ENCODE data around the gene PANK4. TPM values are rescaled to one million over a fixed set of nuclear protein-coding genes. Genes with fewer than 3 reads are reported as not detected.

The PANK4 gene
- total RNA-seq, 2 experiments from 2014 or later = 42.9 to 47.0 TPM

GRCh38 chr1:2458687-2459086 lies 67.7 kb downstream of the PANK4 start:
- CTCF ChIA-PET = no interaction called here
- H3K4me3 ChIP-seq (ENCODE audit: low read length) = no peak overlapping the region
- no peak overlapping the region for H3K4me3 Mint-ChIP-seq
- no peak overlapping the region for H3K27ac Mint-ChIP-seq
- H3K9me3 Mint-ChIP-seq = no peaks in the 10 kb centered on the region
- intact Hi-C loops (cut with DNase I, micrococcal nuclease) = no loop called here
- no peak for TF ChIP-seq CTCF (IDR thresholded peaks at IDR 0.05)
- no peaks in the 10 kb centered on the region for H3K36me3 Mint-ChIP-seq (ENCODE audit: low read depth)
- H3K4me1 ChIP-seq (ENCODE audit: insufficient read depth, low read length) = no peaks in the 10 kb centered on the region
- no peak overlapping the region for H3K27ac ChIP-seq (ENCODE audit: low read depth in 1 of 2, low read length in 2 of 2)
- POLR2A ChIA-PET = no interaction called here
- no peaks in the 10 kb centered on the region for H3K9me3 ChIP-seq (ENCODE audit: control insufficient read depth in 1 of 2, insufficient read depth in 1 of 2, low read length in 2 of 2)
- H3K36me3 ChIP-seq (ENCODE audit: insufficient read depth, low read length) = no peaks in the 10 kb centered on the region
- peaks cover 0 to 2% of the 10 kb centered on the region in 2 experiments for H3K27me3 ChIP-seq (ENCODE audit: control insufficient read depth in 1 of 2, insufficient read depth in 2 of 2, low read length in 2 of 2)
- DNase-seq (no peak), ATAC-seq (ENCODE audit: poor library complexity) (no peak)
- H3K27me3 Mint-ChIP-seq = peaks cover 6% of the 10 kb centered on the region
- H3K4me1 Mint-ChIP-seq (ENCODE audit: low read depth) = no peaks in the 10 kb centered on the region

Other genes with a start within 250 kb of the PANK4 start
- 1 to 10 TPM; 5.3 to 6.5 TPM for gene MORN1, start 135.0 kb downstream of the PANK4 start, total RNA-seq
- 10 to 100 TPM; 57.9 to 60.7 TPM for gene RER1, start 134.8 kb downstream of the PANK4 start, total RNA-seq
- gene PEX10, start 114.0 kb downstream of the PANK4 start, total RNA-seq = 10 to 100 TPM; 12.0 to 12.5 TPM
- 10 to 100 TPM; 47.6 to 48.1 TPM for gene PLCH2, start 50.3 kb downstream of the PANK4 start, total RNA-seq
- gene HES5, start 3.7 kb upstream of the PANK4 start, total RNA-seq = not detected
- gene TNFRSF14, start 29.8 kb upstream of the PANK4 start, total RNA-seq = 100 to 1,000 TPM; 191 to 194 TPM
- gene PRXL2B, start 60.2 kb upstream of the PANK4 start, total RNA-seq = 10 to 100 TPM; 11.0 to 12.8 TPM
- 1 to 10 TPM in 1 of 2 experiments, under 1 TPM in 1; 0.67 to 1.8 TPM for gene MMEL1, start 106.4 kb upstream of the PANK4 start, total RNA-seq